Glomerular visceral epithelial cell (primary cell): ENCODE data around the gene TOR2A.
"Not testable (repeated sequence)": the region's sequence is repeated elsewhere in the genome, so short reads cannot be mapped to it uniquely, and the experiment has no call there.

Experiments used
- DNase-seq: peaks from one replicate; pipeline ENCODE4 v3.0.0-alpha.2; 2016; ENCODE audit errors: extremely low spot score

TOR2A gene

DNA sequence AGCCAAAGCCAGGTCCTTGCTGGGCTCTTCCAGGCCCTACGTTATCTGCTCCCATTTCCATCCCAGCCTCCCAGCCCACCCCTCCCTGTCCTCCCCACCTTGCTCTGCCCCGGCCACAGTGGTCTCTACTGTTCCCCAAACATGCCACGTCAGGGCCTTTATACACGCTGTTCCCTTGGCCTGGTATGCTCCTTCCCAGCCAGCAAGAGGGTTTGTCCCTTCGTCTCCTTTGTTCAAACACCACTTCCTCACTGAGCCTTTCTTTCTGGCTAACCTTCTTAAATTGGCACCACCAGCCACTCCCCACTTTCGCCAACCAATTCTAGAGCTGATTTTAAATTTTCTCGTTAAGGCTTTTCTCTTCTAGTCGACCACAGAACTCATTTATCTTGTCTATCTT lies 33.6 kb upstream of the TOR2A start:
- DNase-seq = no peak

DNA sequence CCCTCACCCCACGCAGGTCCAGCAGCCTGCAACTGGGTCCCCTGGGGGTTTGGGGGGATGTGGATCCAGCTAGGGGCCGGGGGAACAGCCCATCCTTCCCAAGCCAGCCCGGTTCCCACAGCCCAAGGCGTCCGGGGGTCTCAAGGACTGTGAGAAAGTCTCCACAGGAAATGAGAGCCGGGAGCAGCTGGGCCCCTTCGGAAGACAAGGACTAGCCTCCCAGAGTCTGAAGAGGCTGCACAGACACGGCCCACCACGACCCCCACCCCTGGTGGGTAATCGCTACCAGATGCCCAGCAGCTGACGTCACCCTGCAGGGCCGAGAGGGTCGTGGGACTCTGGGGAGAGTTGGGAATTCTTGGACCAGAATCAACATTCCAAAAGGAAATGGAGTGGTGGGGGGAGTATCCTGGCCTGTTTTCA lies 32.8 kb upstream of the TOR2A start:
- DNase-seq = no peak

DNA sequence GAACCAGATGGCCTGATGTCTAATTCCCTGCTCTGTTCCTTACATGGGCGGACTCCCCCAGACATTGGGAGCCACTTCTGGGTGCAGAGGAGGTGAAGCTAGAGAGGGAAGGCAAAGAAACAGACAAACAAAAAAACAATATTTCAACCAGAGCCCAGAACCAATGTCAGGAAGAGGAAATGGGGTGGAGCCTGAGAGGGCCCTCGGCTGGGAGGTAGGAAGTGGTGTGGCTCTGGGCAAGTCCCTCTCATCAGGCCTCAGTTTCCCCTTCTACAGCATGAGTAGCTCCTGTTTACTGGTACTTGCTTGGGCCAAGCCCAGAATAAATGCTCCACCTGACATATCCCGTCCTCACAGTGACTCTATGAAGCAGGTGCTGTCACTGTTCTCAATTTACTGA lies 32.3 kb upstream of the TOR2A start:
- no peak for DNase-seq

DNA sequence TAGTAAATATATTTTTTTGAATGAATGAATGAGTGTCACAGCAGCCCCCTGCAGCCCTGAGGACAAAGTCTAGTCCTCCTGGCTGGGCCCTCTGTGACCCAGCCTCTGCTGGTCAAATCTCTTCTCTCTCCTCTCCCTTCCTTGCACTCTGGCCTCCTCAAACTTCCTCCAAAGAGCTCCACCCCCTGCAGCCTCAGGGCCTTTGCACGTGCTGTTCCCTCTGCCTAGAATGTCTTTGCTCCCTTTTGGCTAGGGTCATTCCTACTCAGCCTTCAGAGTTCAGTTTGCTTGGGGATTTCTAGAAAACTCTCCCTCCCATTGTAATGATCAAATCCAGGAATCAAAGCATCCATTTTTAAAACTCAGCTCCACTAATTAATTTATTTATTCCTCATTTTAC lies 30.3 kb upstream of the TOR2A start:
- DNase-seq = no peak

DNA sequence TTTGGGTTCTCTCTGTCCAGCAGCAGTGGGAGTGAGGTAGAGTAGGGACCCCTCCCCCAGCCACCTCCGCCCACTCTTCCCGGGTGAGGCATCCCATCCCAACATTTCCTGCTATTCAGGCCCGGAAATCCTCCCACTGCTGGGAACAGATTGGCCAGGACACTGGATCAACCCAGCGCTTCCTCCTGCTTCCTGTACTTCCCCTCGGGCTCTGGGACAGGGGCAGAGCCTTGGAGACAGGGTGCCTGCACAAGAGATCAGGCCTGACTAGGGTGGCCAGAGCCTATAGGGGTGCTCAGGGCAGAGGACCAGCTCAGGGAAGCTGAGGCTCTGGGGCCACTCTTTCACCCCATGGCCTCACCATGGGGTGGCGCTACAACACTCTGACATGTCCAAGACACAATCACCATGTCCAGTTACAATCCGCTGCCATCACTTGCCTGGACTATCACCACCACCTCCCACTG lies 28.9 kb upstream of the TOR2A start:
- DNase-seq = no peak

DNA sequence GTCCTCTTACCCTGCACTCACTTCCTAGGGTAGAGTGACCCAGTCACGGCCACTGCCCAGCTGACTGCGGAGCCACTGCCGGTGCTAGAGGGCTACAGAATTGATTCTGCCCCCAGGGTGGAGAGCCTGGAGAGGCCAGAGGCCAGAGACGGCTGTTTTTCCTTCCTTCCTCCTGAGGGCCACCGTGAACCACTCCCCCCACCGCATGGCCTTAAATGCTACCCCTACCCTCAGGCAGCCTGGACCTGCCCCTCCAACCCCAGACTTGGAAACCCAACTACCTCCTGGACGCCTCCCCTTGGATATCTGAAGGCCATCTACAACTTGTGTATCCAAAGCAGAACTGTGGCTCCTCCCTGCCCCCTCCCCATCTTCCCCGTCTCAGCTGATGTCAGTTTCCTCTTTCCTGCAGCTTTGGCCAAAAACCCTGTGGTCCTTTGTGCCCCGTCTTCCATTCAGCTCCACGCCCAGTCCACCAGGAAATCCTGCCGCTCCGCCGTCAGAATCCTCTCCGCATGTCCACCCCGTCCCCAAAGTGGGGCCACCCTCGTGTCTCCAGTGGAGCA lies 27.1 kb upstream of the TOR2A start:
- DNase-seq = no peak

DNA sequence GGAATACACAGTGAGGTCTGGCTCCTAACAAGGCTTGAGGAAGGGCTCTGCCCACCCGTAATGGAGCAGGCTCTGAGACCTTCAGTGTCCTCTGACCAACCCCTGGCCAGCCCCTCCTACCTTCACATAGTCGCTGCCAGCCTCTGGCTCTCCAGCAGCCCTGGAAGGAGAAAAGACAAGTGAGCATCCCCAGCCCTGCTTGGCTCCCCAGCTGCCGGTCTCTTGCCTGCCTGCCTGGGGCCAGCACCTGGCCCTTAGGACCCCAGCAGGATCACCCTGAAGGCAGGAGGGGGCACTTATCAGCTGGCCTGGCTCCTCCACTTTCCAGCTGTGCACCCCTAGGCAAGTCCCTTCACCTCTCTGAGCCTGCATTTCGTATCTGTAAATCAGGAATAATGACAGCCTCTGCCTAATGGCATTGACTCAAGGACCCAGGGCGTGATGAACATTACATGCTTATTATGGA lies 26.4 kb upstream of the TOR2A start:
- no peak for DNase-seq

DNA sequence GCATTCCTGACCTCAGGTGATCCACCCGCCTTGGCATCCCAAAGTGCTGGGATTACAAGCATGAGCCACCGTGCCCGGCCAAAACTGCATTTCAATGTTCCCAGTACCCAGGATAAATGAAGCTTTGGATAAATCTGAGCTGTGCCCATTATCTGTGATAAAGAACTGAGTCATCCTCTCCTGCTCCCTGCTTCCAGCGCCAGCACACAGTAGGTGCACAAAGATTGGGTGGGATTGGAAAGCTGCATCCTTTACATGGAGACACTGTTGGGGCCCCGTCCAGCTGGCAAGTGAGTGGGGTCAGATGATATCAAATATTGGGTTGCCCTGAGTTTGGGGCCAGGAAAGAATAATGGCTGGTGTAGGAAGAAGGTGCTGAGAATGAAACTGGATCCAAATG lies 26.0 kb upstream of the TOR2A start:
- DNase-seq = no peak

DNA sequence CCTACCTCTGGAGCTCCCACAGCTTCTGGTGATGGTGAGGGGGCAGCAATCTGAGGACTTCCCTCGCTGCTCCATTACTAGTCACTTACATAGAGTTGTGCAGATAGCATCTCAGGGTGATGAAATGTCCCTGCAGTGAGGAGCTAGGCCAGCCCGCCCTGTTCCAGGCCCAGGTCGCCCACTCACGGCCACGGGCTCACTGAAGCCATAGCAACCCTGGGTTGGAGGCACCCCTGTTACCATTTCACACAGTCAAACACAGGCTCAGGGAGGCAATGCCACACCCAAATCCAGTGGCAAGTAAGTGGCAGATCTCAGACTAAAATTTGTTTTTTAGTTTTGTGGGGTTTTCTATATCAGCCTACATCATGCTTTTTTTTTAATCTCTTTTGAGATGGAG lies 23.7 kb upstream of the TOR2A start:
- DNase-seq = no peak

DNA sequence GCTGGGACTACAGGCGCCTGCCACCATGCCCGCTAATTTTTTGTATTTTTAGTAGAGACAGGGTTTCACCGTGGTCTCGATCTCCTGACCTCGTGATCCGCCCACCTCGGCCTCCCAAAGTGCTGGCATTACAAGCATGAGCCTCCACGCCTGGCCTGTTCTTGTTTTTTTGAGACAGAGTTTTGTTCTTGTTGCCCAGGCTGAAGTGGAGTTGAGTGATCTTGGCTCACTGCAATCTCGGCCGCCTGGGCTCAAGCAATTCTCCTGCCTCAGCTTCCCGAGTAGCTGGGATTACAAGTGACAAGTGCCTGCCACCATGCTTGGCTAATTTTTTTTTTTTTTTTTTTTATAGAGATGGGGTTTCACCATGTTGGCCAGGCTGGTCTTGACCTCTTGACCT lies 21.7 kb upstream of the TOR2A start:
- not testable (repeated sequence) for DNase-seq

DNA sequence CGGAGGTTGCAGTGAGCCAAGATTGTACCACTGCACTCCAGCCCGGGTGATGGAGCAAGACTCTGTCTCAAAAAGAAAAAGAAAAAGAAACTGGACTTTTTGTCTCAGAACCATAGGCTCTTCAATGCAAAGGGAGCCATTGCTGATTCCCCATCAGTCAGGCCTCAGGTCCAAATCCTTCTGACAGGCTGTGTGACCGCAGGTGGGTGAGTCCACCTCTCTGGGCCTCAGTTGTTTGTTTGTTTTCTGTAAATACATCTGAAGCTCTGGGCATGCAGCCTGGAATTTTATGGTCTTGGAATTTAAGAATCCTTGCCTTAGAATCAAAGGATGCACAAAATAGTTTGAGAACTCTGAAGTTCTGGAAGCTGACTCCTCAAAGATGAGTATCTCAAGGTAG lies 21.1 kb upstream of the TOR2A start:
- DNase-seq = no peak

DNA sequence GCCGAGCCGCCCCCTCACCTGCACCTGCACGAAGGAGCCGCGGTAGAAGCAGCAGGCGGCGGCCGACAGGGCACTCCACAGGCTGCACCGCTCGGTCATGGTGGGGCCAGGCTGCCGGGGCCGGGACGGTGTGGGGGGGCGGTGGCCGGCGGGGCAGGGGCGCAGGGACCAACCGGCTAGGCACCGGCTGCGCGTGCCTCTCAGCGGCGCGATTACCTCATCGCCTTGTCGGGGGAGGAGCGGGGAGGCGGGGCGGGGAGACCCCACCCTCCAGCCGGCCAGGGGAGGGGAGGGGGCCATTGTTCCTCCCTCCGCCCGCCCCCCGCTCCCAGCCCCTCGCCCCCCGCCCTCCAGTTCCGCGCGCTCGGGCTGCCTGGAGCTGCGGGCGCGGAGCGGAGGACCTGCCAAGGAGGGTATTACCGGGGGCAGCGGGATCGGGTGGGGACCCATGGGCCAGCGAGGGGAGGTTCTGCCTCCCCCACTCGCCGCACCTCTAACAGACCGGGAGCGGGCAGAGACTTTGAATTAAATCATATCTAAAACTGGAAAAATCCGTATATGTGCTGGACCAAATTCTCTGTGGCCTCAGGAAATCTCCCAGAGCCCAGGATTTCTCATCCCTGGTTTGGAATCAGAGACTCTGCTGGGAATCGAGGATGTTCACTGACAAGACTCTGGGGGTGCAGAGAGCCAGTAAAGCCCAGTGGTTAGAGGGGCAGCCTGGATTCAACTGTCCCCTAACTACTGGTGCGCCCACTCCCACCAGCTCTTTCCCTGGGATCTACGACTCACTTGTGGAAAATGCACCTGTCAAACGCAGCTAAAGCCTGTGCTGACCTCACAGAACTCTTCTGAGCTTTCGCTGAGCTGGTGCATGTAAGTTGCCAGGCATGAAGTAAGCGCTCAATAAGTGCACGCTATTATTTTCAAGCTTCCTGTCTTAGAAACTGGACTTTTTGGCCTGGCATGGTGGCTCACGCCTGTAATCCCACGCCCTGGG lies 20.3 kb upstream of the TOR2A start:
- DNase-seq = no peak

DNA sequence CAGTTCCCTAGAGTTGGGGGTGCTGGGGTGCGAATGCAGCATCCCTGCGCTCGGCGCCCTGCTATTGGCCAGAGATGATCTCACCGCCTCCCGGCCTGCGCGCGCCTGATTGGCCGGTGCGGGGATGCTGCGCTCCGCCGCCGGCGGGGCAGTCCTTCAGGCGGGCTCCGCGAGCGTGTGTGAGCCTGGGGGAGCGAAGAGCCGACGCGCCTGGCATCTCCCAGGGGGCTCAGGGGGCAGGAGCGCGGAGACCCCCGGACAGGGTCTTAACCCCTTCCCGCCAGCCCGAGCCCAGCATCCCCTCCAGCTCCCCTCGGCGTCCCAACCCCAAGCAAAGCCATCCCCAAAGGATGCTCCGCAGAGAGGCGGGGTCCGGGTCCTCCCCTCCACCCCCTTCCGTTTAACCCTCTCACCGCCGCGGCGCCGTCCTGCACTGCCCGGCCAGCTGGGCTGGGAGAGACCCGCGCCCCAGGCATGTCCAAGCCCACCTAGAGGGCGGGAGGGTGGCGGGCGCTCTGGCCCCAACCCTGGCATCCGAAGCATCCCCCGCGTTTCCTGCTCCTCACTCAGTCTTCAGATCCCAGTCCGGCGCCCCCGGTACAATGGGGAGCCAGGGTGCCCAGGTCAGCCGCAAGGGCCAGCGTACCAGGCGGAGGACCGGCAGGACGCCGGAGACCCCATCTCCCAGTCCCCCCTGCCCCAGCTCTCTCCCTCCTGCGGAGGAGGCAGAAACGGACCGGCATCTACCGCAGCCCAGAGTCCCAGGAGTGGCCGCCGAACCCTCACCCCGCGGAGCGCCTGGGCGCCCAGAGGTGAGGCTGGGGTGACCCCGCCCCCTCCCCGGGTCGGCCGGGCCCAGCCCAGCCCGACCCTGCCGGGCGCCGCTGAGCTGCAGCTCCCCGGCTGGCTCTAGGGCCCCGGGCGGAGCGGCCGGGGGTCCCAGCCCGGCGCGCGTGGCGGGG lies 19.3 kb upstream of the TOR2A start:
- no peak for DNase-seq

DNA sequence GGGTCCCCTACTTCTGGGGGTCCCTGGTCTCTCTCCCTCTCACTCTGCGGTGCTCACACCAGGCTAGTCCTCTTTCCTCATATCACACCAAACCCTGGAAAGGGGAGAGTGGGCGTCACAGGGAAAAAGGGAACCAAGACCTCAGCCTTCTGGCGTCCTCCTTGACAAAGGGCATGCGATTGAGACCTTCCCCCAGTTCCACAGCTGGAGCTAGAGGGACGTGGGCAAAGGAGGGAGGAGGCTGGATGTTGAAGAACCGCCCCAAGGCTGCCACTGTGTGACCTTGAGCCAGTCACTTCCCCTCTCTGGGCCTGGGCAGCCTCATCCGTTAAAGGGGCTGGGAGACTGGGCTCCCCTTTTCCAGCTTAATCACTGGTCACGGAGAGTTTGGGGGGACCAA lies 18.5 kb upstream of the TOR2A start:
- DNase-seq = no peak

DNA sequence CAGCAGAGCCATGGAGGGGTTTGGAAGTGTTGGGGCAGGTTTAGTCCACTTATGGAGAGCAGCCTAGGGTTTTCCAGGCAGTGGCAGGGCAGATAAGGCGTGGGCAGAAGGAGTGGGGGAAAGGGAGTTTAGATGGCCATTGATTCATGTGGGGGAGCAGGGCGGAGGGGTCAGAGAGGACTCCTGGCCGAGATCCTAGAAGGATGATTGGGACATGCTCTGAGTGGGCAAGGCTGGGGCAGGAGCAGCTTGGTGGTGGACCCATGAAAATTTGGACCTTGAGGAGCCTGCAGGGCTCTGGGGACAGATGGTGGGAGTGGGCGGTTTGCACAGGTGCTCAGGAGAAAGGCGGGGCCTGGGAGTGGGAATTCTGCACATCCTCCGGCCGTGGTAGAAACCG lies 18.1 kb upstream of the TOR2A start:
- no peak for DNase-seq

DNA sequence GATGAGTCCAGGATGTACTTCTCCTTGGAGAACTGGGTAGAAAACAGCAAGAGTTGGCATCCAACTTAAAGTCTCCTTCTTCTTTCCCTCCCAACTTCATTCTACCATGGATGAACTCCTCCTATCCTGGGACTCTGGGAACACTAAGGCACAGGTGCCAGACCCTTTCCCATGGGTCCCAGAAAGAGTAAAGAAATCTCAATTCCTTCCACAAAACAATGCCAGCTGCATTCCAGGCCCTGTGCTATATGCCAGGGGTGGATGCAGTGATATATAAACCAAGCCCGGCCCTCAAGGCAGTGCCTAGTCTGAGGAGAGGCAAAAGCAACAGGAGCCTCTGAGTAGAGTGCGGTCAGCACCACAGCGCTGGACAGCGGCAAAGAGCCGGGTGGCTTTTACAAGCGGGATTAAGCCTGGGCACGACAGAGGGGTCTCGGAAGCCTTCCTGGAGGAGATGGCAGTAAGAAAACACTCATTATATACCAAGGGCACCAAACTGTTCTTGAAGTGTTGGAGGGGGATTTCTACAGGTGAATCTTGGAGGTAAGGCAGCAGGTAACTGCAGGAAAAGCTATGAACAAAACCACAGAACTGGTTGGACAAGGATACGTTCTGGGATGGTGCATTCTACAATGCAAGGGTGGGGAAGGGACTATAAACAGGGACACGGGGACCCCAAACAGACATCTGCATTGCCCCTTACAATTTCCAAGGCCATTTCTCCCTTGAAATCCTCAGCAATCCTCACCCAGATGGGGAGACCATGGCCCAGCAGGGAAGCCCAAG lies 16.4 kb upstream of the TOR2A start:
- no peak for DNase-seq

DNA sequence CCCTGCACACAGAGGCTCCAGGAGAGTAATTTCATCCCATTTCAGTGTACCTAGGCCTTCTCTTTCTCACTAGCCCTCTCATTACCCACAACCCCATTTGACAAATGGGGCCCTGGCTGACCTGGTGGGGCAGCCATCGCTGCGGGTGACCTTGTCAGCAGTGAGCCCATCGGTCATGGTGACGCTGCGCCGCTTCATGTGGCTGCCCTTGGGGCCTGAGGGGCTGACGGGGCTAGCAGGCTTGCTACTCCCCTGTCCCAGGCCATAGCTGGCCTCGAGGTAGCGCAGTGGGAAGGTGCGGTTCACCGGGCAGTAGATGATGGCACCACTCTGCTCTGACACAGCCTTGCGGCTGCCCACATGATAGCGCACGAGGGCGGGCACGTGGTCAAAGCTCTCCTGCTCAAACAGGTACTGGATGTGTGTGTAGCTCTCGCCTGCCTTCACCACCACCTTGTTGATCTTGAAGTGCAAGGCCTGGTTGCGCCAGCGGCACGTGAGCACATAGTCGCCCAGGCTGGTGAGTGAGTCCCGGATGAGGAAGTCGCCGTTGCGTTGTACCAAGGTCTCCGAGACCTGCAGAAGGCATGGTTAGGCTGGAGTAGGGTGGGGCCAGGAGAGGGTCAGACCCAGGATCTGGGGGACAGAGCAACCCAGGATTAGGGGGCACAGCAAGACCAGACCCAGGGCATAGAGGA lies 14.1 kb upstream of the TOR2A start:
- DNase-seq = no peak

DNA sequence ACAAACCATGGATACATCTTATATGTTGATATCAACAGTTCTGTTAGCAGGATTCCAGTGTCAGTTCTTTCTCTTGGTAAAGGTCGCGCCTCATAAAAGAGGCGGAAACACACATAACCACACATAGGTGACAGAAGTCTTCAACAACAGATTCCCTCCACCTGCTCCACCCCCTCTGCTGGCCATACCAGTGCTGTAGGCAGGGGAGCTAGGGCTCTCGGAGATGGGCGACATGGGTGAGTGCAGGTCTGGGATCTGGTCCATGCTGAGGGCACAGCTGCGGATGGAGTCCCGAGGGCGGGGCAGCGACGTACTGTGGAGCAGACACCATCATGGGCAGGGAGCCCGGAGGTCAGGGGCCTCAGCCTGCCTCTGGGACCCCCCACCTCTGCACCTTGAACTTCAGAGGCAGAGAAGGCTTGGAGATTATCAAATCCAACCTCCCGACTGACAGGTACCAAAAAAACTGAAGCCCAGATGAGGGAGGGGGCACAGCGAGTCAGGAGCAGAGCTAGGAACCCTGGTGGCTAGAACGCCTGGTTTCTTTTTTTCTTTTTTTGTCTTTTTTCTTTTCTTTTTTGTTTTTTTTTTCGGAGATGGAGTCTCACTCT lies 12.0 kb upstream of the TOR2A start:
- DNase-seq = no peak

DNA sequence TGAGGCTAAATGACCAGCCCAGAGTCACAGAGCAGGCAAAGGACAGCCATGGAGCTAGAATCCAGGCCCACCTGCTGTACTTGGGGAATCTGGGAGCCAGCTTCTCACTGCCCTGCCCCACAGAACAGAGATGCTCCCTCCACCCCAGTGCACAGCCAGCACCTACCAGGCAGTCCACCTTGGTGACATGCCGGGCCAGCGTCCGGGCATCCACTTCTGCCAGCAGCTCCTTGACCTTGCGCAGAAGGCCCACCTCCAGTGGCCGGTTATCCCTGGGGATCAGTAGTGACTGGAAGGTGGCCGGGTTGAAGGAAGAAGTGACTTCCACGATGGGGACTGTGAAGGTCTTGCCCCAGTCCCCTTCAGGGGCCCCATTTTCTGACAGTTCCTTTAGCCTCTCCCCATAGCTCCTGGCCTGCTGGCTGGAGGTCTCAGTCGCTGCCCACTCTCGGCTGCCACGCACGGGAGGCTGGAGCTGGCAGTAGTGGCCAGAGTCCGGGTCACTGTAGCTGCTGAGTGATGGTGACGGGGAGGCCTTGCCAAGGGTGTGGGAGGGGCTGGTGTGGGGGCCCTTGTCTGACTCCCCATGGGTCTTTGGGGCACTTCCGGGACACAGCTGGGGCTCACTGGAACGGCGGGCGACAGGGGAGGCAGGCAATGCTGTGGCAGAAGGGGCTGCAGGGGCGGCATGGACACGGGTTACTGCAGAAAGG lies 9.5 kb upstream of the TOR2A start:
- no peak for DNase-seq
